GM12891 (cell line): ENCODE data around the gene ZKSCAN8.

Experiments
- POLR2A ChIP-seq: IDR thresholded peaks from 2 replicates; pipeline ENCODE4 v1.6.1; 2011; ENCODE audit warnings: low read depth, low read length, control low read depth
- POLR2AphosphoS5 ChIP-seq: IDR thresholded peaks from 2 replicates; pipeline ENCODE4 v1.6.1; 2011; ENCODE audit warnings: low read depth, low read length, control low read depth
- POU2F2 ChIP-seq: IDR thresholded peaks from 2 replicates; pipeline ENCODE4 v1.6.1; 2011; ENCODE audit warnings: low read depth, mild to moderate bottlenecking, control low read depth, low read length, moderate library complexity
- SPI1 ChIP-seq: IDR thresholded peaks from 2 replicates; pipeline ENCODE4 v1.6.1; 2011; ENCODE audit warnings: low read depth, low read length, control low read depth
- TAF1 ChIP-seq: IDR thresholded peaks from 2 replicates; pipeline ENCODE4 v1.6.1; 2011; ENCODE audit warnings: low read depth, low read length, control low read depth

- TF ChIP-seq POLR2A (no peak), POLR2AphosphoS5 (no peak), TAF1 (no peak), SPI1 (no peak), POU2F2 (no peak)
These were observed 64.2 kb downstream of the ZKSCAN8 start for GRCh38 chr6:28205879-28206278.
